HG02678 (cell line): Measurements from ENCODE around the gene UNC5B.
"Not testable (repeated sequence)": the region's sequence is repeated elsewhere in the genome, so short reads cannot be mapped to it uniquely, and the experiment has no call there.

ENCODE experiments used
- ATAC-seq: cut with Tn5 transposase; IDR thresholded peaks from one replicate; pipeline ENCODE4 v1.9.1; 2021; ENCODE audit warnings: mild to moderate bottlenecking, moderate library complexity; ENCODE audit not compliant: unreplicated experiment

The UNC5B gene

GRCh38 chr10:71295641-71296040 lies 83.3 kb downstream of the UNC5B start:
- ATAC-seq: no peak

- ATAC-seq: no peak
Observed at GRCh38 chr10:71296086-71296485, 83.7 kb downstream of the UNC5B start.

- ATAC-seq: not testable (repeated sequence)
Observed at GRCh38 chr10:71296811-71297210, 84.4 kb downstream of the UNC5B start.

- ATAC-seq: no peak
Observed at GRCh38 chr10:71297343-71297742, 85.0 kb downstream of the UNC5B start.

- ATAC-seq: no peak
Observed at GRCh38 chr10:71299071-71299785, 86.9 kb downstream of the UNC5B start.

- ATAC-seq: no peak
Observed at GRCh38 chr10:71300555-71301370, 88.4 kb downstream of the UNC5B start.

- ATAC-seq: no peak
Observed at GRCh38 chr10:71301371-71301916, 89.1 kb downstream of the UNC5B start.

- no peak for ATAC-seq
Observed at GRCh38 chr10:71302451-71302850, 90.1 kb downstream of the UNC5B start.

- ATAC-seq: no peak
Observed at GRCh38 chr10:71302874-71303568, 90.7 kb downstream of the UNC5B start.

GRCh38 chr10:71303569-71303907 lies 91.2 kb downstream of the UNC5B start:
- ATAC-seq: no peak

GRCh38 chr10:71304914-71305313 lies 92.5 kb downstream of the UNC5B start:
- no peak for ATAC-seq

- ATAC-seq: no peak
Observed at GRCh38 chr10:71306979-71307378, 94.6 kb downstream of the UNC5B start.

- ATAC-seq: no peak
Observed at GRCh38 chr10:71307469-71308085, 95.2 kb downstream of the UNC5B start.

GRCh38 chr10:71308244-71308643 lies 95.9 kb downstream of the UNC5B start:
- ATAC-seq: no peak

- ATAC-seq: no peak
Observed at GRCh38 chr10:71308985-71309384, 96.6 kb downstream of the UNC5B start.

- ATAC-seq: no peak
Observed at GRCh38 chr10:71309919-71310318, 97.5 kb downstream of the UNC5B start.

- no peak for ATAC-seq
Observed at GRCh38 chr10:71312220-71312619, 99.8 kb downstream of the UNC5B start.

GRCh38 chr10:71312811-71313789 lies 100.7 kb downstream of the UNC5B start:
- no peak for ATAC-seq

GRCh38 chr10:71314028-71314693 lies 101.8 kb downstream of the UNC5B start:
- no peak for ATAC-seq
